Neural progenitor cell (in vitro differentiated cells): ENCODE measurements around the gene GNL1. TPM values are rescaled to one million over a fixed set of nuclear protein-coding genes. Genes with fewer than 3 reads are reported as not detected.

Experiments used
- DNase-seq: peaks from one replicate; pipeline ENCODE4 v3.0.0-alpha.2; 2016; ENCODE audit warnings: low spot score
- H2AFZ ChIP-seq: fragments of 200-600 bp; sonication (generic); replicated peaks from 2 replicates; pipeline ENCODE4 v1.6.1; 2016; ENCODE audit warnings: antibody characterized with exemption
- H3F3A ChIP-seq: fragments of 200-600 bp; sonication (generic); 2 replicates; pipeline ENCODE4 v1.6.1; 2016; ENCODE audit warnings: antibody characterized with exemption, low read depth
- H3K27ac ChIP-seq: fragments of 200-600 bp; sonication (generic); 2 replicates; pipeline ENCODE4 v1.5.1; 2016; ENCODE audit warnings: mild to moderate bottlenecking
- H3K27me3 ChIP-seq: fragments of 200-600 bp; sonication (generic); 2 replicates; pipeline ENCODE4 v1.6.1; 2016; ENCODE audit warnings: mild to moderate bottlenecking, moderate library complexity
- H3K36me3 ChIP-seq: fragments of 200-600 bp; sonication (generic); 2 replicates; pipeline ENCODE4 v1.5.1; 2016
- H3K4me1 ChIP-seq: fragments of 200-600 bp; sonication (generic); 2 replicates; pipeline ENCODE4 v1.6.1; 2016; ENCODE audit warnings: mixed run types
- H3K4me2 ChIP-seq: fragments of 200-600 bp; sonication (generic); 2 replicates; pipeline ENCODE4 v1.6.1; 2016
- H3K4me3 ChIP-seq: fragments of 200-600 bp; sonication (generic); 2 replicates; pipeline ENCODE4 v1.5.1; 2016
- H3K79me2 ChIP-seq: fragments of 200-600 bp; sonication (generic); 2 replicates; pipeline ENCODE4 v1.6.1; 2016; ENCODE audit warnings: low read depth
- H3K9ac ChIP-seq: fragments of 200-600 bp; sonication (generic); 2 replicates; pipeline ENCODE4 v1.6.1; 2016
- H3K9me3 ChIP-seq: fragments of 200-600 bp; sonication (generic); 2 replicates; pipeline ENCODE4 v1.5.1; 2016; ENCODE audit warnings: low read depth
- H4K20me1 ChIP-seq: fragments of 200-600 bp; sonication (generic); 2 replicates; pipeline ENCODE4 v1.6.1; 2016; ENCODE audit warnings: low read depth
- H3K27ac Mint-ChIP-seq: 3 replicates; pipeline ENCODE4 v1.8.0; 2021; ENCODE audit warnings: mixed read lengths
- H3K27me3 Mint-ChIP-seq: 2 replicates; pipeline ENCODE4 v1.8.0; 2022; ENCODE audit warnings: low read depth, mild to moderate bottlenecking, inconsistent platforms, moderate library complexity, mixed read lengths; ENCODE audit not compliant: insufficient read depth
- H3K36me3 Mint-ChIP-seq: 3 replicates; pipeline ENCODE4 v1.8.0; 2021; ENCODE audit warnings: mixed read lengths
- H3K4me1 Mint-ChIP-seq: 3 replicates; pipeline ENCODE4 v1.8.0; 2021; ENCODE audit warnings: mixed read lengths
- H3K4me3 Mint-ChIP-seq: 3 replicates; pipeline ENCODE4 v1.8.0; 2021; ENCODE audit warnings: mild to moderate bottlenecking, moderate library complexity, mixed read lengths
- H3K9me3 Mint-ChIP-seq: 3 replicates; pipeline ENCODE4 v1.8.0; 2020; ENCODE audit warnings: mixed read lengths
- EZH2 ChIP-seq: fragments of 200-600 bp; sonication (generic); IDR thresholded peaks from 2 replicates; pipeline ENCODE4 v1.6.1; 2017; ENCODE audit warnings: antibody characterized with exemption, mild to moderate bottlenecking, moderate library complexity
- EZH2phosphoT487 ChIP-seq: fragments of 200-600 bp; sonication (generic); IDR thresholded peaks from 2 replicates; pipeline ENCODE4 v1.6.1; 2017; ENCODE audit warnings: antibody characterized with exemption
- total RNA-seq: library from RNA; depleted of rRNA; stranded (reverse); fragments of >200 nt; gene quantifications from 2 replicates; pipeline ENCODE4 v1.2.3, GENCODE V29; 2015; ENCODE audit warnings: low replicate concordance
- TF ChIP-seq, protein P1 (sequence below): fragments of 200-600 bp; sonication (generic); IDR thresholded peaks from 2 replicates; pipeline ENCODE4 v1.5.1; 2017; ENCODE audit warnings: antibody characterized with exemption, mild to moderate bottlenecking

GNL1 gene
- total RNA-seq, 1 donor from 2014 or later, result 23.7 TPM

DNA sequence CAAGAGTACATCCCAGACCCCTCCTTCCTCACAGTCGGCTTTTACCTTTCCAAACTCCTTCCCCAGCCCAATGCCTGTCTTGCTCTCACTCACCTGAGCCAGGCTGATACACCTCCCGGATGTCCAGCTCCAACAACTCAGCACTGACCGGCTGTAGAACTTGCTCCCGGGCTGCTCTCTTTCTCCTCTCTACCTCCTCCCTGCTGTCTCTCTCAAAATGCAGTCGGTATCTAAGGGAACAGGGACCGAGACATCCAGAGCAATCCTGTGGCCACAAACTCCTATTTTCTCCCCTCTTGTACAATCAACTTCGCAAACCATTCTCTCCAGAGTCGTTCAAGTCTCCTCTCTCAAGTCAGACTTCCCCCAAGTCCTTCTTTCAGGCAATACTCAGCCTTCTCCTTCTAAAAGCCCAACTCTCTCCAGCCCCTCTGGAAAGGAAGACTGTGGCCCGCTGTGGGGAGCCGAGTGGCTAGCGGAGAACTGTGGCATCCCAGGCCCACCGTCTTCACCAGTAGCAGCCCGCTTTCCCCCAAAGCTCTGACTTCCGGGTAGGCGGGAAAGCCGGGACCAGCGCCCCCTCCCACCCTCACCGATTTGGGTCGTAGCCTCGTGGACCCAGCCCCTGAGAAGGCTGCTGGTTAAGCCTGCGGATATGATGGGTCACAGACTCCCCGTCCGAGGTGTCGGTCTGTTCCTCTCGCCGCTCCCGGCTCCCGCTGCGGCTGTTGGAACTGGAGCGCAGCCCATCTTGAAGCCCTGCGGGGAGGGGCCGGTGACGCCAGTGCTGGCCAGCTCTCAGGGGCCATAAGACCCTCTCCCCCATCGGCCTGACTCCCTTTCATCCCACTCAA lies 1.1 kb downstream of the GNL1 start:
- Histone ChIP-seq H2AFZ (peak overlapping the region; percentile 98), H3K4me3 (peak overlapping the region; percentile 87), H3K4me2 (peak overlapping the region; percentile 84), H3K9me3 (no peaks in the 10 kb centered on the region), H3K27ac (peak overlapping the region; percentile 85), H3K27me3 (no peaks in the 10 kb centered on the region), H3K36me3 (peaks cover 6% of the 10 kb centered on the region), H3K79me2 (peaks cover 45% of the 10 kb centered on the region), H3K9ac (peak overlapping the region; percentile 12), H3F3A (peaks cover 24% of the 10 kb centered on the region), H3K4me1 (peaks cover 6% of the 10 kb centered on the region), H4K20me1 (peaks cover 16% of the 10 kb centered on the region)
- Mint-ChIP-seq H3K36me3 (peaks cover 24% of the 10 kb centered on the region), H3K27me3 (peaks cover 3% of the 10 kb centered on the region), H3K9me3 (no peaks in the 10 kb centered on the region), H3K4me3 (peak overlapping the region; percentile 99), H3K4me1 (peaks cover 23% of the 10 kb centered on the region), H3K27ac (no peak overlapping the region)
- DNase-seq, result peak; percentile 83
- TF ChIP-seq EZH2 (no peak), EZH2phosphoT487 (no peak)
- TF ChIP-seq, protein P1, sequence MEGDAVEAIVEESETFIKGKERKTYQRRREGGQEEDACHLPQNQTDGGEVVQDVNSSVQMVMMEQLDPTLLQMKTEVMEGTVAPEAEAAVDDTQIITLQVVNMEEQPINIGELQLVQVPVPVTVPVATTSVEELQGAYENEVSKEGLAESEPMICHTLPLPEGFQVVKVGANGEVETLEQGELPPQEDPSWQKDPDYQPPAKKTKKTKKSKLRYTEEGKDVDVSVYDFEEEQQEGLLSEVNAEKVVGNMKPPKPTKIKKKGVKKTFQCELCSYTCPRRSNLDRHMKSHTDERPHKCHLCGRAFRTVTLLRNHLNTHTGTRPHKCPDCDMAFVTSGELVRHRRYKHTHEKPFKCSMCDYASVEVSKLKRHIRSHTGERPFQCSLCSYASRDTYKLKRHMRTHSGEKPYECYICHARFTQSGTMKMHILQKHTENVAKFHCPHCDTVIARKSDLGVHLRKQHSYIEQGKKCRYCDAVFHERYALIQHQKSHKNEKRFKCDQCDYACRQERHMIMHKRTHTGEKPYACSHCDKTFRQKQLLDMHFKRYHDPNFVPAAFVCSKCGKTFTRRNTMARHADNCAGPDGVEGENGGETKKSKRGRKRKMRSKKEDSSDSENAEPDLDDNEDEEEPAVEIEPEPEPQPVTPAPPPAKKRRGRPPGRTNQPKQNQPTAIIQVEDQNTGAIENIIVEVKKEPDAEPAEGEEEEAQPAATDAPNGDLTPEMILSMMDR, result no peak

DNA sequence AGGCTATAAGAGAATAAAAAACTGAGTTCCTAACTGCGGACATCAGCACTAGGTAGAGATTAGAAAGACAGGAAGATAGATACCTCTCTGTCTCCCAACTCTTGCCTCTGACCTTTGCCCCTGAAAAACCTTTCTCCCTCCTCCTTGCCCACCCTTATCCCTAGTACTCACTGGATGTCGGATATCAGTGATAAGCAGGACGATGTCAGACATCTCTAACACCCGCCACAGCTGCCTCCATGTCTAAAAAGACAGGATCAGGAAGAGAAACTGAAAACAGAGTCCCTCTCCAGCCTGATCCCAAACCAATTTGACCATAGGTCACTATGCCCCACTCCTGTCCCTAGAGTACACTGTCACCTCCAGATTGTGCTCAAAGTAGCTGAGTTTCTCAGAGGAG lies 1.9 kb downstream of the GNL1 start:
- no peaks in the 10 kb centered on the region for H3K9me3 ChIP-seq
- peaks cover 16% of the 10 kb centered on the region for H4K20me1 ChIP-seq
- DNase-seq, result no peak
- no peak overlapping the region for H3K4me3 ChIP-seq
- H3F3A ChIP-seq, result peaks cover 24% of the 10 kb centered on the region
- Mint-ChIP-seq H3K9me3 (no peaks in the 10 kb centered on the region), H3K4me1 (peaks cover 23% of the 10 kb centered on the region), H3K36me3 (peaks cover 25% of the 10 kb centered on the region), H3K27me3 (peaks cover 3% of the 10 kb centered on the region), H3K4me3 (peak overlapping the region; percentile 99), H3K27ac (no peak overlapping the region)
- TF ChIP-seq, protein P1, result no peak
- no peak for TF ChIP-seq EZH2
- no peak for TF ChIP-seq EZH2phosphoT487
- H3K27me3 ChIP-seq, result no peaks in the 10 kb centered on the region
- H3K4me1 ChIP-seq, result peaks cover 6% of the 10 kb centered on the region
- peak overlapping the region; percentile 84 for H3K4me2 ChIP-seq
- H3K36me3 ChIP-seq, result peaks cover 2% of the 10 kb centered on the region
- H2AFZ ChIP-seq, result no peak overlapping the region
- peaks cover 37% of the 10 kb centered on the region for H3K79me2 ChIP-seq
- H3K27ac ChIP-seq, result no peak overlapping the region
- H3K9ac ChIP-seq, result no peak overlapping the region

DNA sequence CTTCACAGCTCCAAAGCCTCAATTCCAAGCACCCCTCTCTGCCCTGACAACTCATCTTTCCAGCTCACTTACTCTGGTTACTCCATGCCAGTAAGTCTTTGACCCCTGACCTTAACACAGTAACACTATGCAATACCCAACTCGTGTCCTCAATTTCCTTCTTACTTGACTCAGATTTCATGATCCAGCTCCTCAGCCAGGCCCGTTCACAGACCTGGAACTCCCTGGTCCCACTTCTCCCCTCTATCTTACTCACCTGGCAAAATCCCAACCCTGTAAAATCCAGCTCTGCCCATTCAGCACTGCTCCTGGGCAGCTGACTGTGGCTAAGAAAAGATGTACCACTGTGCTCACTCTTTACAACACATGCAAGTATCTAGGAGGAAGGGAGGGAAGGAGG lies 7.9 kb downstream of the GNL1 start:
- TF ChIP-seq EZH2phosphoT487 (no peak), EZH2 (no peak)
- TF ChIP-seq, protein P1, result no peak
- Histone ChIP-seq H3K9me3 (no peaks in the 10 kb centered on the region), H3F3A (peaks cover 5% of the 10 kb centered on the region), H3K36me3 (no peaks in the 10 kb centered on the region), H3K4me1 (no peaks in the 10 kb centered on the region), H3K9ac (no peak overlapping the region), H3K4me2 (no peak overlapping the region), H3K79me2 (no peaks in the 10 kb centered on the region), H2AFZ (no peak overlapping the region), H4K20me1 (no peaks in the 10 kb centered on the region), H3K27ac (no peak overlapping the region), H3K27me3 (no peaks in the 10 kb centered on the region), H3K4me3 (no peak overlapping the region)
- no peak overlapping the region for H3K27ac Mint-ChIP-seq
- H3K36me3 Mint-ChIP-seq, result peaks cover 19% of the 10 kb centered on the region
- no peaks in the 10 kb centered on the region for H3K27me3 Mint-ChIP-seq
- no peak for DNase-seq
- no peaks in the 10 kb centered on the region for H3K4me1 Mint-ChIP-seq
- no peak overlapping the region for H3K4me3 Mint-ChIP-seq
- H3K9me3 Mint-ChIP-seq, result no peaks in the 10 kb centered on the region
